Endothelial cell of umbilical vein (primary cell): Measurements from ENCODE around the gene CCDC97.

ENCODE experiments used
- EZH2 ChIP-seq: IDR thresholded peaks from 2 replicates; pipeline ENCODE4 v1.6.1; 2012; ENCODE audit warnings: borderline replicate concordance, low read depth, mild to moderate bottlenecking, moderate library complexity, low read length, inconsistent platforms; ENCODE audit not compliant: severe bottlenecking
- POLR2A ChIP-seq: IDR thresholded peaks from 2 replicates; pipeline ENCODE4 v1.6.1; 2012; ENCODE audit warnings: low read depth, mild to moderate bottlenecking, control low read depth, low read length
- POLR2AphosphoS5 ChIP-seq: IDR thresholded peaks from 2 replicates; pipeline ENCODE4 v1.6.1; 2012; ENCODE audit warnings: low read depth, mild to moderate bottlenecking, control low read depth, low read length, moderate library complexity; ENCODE audit not compliant: insufficient read depth
- TF ChIP-seq, protein P1 (sequence below), 2 donors: IDR thresholded peaks; 1 replicate in 1 of 2; 2 replicates in 1 of 2; pipeline ENCODE4 v1.5.1; 2011; ENCODE audit warnings: low read length in 2 of 2, mild to moderate bottlenecking in 2 of 2, moderate library complexity in 2 of 2, control low read depth in 1 of 2, inconsistent platforms in 1 of 2, low read depth in 1 of 2; ENCODE audit not compliant: insufficient read depth in 1 of 2; ENCODE audit errors: extremely low read depth in 1 of 2
- TF ChIP-seq, protein P2 (sequence below): IDR thresholded peaks from 2 replicates; pipeline ENCODE4 v1.6.1; 2011; ENCODE audit not compliant: insufficient read depth, insufficient read length

DNA sequence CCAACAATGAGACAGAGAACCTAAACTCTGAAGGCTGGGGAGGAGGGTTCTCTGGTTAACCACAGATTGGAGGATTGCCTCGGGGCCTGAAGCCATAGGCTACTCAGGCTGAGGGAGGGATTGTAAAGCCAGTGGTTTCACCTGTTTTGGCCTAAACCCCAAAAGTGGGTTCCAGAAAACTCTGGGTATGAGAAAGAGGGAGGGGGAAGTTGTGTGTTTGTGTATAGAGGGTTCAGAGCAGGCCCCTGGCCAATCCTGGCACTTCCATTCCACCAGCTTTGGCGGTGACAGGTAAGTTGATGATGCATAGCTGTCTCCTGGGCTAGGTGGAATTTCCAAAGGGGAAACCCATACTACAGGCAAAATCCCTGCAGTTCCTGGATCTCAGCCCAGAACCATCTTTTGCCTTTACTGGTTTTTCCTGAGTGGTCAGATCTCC, 13.5 kb upstream of the CCDC97 start:
- TF ChIP-seq, protein P1, sequence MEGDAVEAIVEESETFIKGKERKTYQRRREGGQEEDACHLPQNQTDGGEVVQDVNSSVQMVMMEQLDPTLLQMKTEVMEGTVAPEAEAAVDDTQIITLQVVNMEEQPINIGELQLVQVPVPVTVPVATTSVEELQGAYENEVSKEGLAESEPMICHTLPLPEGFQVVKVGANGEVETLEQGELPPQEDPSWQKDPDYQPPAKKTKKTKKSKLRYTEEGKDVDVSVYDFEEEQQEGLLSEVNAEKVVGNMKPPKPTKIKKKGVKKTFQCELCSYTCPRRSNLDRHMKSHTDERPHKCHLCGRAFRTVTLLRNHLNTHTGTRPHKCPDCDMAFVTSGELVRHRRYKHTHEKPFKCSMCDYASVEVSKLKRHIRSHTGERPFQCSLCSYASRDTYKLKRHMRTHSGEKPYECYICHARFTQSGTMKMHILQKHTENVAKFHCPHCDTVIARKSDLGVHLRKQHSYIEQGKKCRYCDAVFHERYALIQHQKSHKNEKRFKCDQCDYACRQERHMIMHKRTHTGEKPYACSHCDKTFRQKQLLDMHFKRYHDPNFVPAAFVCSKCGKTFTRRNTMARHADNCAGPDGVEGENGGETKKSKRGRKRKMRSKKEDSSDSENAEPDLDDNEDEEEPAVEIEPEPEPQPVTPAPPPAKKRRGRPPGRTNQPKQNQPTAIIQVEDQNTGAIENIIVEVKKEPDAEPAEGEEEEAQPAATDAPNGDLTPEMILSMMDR (IDR thresholded peaks at IDR 0.05; ENCODE audit: extremely low read depth in 1 of 2, insufficient read depth in 1 of 2, low read depth in 1 of 2, low read length in 2 of 2), result no peak
- TF ChIP-seq, protein P2, sequence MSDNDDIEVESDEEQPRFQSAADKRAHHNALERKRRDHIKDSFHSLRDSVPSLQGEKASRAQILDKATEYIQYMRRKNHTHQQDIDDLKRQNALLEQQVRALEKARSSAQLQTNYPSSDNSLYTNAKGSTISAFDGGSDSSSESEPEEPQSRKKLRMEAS, result no peak
- TF ChIP-seq POLR2AphosphoS5 (no peak), EZH2 (no peak), POLR2A (no peak)
